SK-N-MC (cell line): ENCODE measurements around the gene PRIM1.
"Not testable (repeated sequence)": the region's sequence is repeated elsewhere in the genome, so short reads cannot be mapped to it uniquely, and the experiment has no call there.

Experiments
- EZH2 ChIP-seq: fragments of 200-600 bp; sonication (generic); IDR thresholded peaks from one replicate; pipeline ENCODE4 v1.6.1; 2017; ENCODE audit warnings: antibody characterized with exemption
- FOXP2 ChIP-seq: optimal IDR thresholded peaks from 2 replicates; pipeline ENCODE3; 2011; ENCODE audit warnings: mild to moderate bottlenecking, moderate library complexity; ENCODE audit not compliant: insufficient read depth; ENCODE audit errors: extremely low read length, control extremely low read depth
- POLR2AphosphoS5 ChIP-seq: IDR thresholded peaks from 2 replicates; pipeline ENCODE4 v1.6.1; 2012; ENCODE audit warnings: mild to moderate bottlenecking, low read depth, low read length, borderline replicate concordance

- not testable (repeated sequence) for TF ChIP-seq POLR2AphosphoS5, EZH2, FOXP2
Observed at GRCh38 chr12:56799345-56799744, 47.2 kb upstream of the PRIM1 start.
